22Rv1 (cell line): ENCODE data around the gene SARDH.

Experiments used
- H3K27ac ChIP-seq: fragments of 450-650 bp; 2 replicates; pipeline ENCODE4 v1.5.1; 2017
- ZFX ChIP-seq: fragments of 450-650 bp; IDR thresholded peaks from 2 replicates; pipeline ENCODE4 v1.6.1; 2017; ENCODE audit warnings: antibody characterized with exemption, borderline replicate concordance
- TF ChIP-seq, protein P1 (sequence below): fragments of 450-650 bp; IDR thresholded peaks from 2 replicates; pipeline ENCODE4 v1.5.1; 2017; ENCODE audit warnings: mild to moderate bottlenecking

The SARDH gene

DNA sequence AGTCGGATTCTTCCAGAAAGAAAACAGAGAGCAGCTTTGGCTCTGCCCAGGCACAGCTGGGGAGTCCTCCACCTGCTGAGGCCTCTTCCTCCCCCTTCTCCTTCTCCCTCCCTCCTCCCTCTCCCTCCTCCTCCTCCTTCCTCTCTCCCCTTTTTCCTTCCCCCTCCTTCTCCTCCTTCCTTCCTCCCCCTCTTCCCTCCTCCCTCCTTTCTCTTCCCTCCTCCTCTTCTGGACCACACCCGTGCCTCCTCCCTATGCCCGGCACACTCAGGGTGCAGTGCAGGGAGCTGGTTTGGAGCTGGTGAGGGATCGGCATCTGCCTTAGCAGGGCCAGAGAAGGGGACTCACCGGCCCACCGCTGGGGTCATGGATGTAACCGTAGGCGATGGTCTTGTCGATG lies 71.8 kb downstream of the SARDH start:
- H3K27ac ChIP-seq: no peak overlapping the region
- TF ChIP-seq ZFX: no peak
- TF ChIP-seq, protein P1, sequence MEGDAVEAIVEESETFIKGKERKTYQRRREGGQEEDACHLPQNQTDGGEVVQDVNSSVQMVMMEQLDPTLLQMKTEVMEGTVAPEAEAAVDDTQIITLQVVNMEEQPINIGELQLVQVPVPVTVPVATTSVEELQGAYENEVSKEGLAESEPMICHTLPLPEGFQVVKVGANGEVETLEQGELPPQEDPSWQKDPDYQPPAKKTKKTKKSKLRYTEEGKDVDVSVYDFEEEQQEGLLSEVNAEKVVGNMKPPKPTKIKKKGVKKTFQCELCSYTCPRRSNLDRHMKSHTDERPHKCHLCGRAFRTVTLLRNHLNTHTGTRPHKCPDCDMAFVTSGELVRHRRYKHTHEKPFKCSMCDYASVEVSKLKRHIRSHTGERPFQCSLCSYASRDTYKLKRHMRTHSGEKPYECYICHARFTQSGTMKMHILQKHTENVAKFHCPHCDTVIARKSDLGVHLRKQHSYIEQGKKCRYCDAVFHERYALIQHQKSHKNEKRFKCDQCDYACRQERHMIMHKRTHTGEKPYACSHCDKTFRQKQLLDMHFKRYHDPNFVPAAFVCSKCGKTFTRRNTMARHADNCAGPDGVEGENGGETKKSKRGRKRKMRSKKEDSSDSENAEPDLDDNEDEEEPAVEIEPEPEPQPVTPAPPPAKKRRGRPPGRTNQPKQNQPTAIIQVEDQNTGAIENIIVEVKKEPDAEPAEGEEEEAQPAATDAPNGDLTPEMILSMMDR: no peak

DNA sequence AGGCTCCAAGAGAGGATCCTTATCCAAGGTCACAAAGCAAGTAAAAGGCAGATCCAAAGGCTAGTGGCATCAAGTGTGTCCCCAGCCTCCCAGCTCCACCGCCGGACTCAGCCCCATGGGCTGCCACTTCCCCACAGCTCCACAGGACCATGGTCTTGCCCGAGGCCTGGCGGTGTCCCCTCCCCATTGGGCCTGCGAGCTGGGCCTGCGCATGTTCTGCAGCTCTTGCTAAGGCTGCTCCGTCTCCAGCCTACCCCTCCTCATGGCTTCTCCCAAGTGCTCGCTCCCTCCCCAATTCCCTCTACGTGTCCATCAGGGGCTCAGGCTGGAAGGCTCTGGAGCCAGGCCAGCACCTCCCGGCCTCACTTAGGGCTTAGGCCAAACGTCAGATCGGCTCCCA lies 72.6 kb downstream of the SARDH start:
- TF ChIP-seq, protein P1: no peak
- TF ChIP-seq ZFX: no peak

DNA sequence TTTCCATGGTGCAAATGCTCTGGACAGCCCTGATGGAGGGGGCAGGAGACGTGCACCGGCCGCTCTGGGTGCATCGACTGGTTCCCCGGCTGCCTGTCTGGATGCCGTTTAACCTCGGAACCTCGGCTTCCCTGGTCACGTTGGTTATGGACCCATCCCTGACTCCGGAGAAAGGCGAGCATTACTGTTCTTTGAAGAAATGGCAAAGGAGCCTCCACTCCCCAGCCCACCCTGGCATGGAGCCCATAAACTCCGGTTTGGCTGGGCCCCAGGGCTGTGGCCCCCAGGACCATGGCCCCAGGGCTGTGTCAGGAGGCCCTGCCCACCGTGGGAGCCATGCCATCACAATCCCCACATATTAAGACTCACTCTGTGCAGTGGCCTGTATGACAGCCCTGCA lies 73.1 kb downstream of the SARDH start:
- no peak overlapping the region for H3K27ac ChIP-seq
- no peak for TF ChIP-seq ZFX
- TF ChIP-seq, protein P1: no peak

More for the DNA sequence above, 72.6 kb downstream of the SARDH start:
- H3K27ac ChIP-seq: no peak overlapping the region

DNA sequence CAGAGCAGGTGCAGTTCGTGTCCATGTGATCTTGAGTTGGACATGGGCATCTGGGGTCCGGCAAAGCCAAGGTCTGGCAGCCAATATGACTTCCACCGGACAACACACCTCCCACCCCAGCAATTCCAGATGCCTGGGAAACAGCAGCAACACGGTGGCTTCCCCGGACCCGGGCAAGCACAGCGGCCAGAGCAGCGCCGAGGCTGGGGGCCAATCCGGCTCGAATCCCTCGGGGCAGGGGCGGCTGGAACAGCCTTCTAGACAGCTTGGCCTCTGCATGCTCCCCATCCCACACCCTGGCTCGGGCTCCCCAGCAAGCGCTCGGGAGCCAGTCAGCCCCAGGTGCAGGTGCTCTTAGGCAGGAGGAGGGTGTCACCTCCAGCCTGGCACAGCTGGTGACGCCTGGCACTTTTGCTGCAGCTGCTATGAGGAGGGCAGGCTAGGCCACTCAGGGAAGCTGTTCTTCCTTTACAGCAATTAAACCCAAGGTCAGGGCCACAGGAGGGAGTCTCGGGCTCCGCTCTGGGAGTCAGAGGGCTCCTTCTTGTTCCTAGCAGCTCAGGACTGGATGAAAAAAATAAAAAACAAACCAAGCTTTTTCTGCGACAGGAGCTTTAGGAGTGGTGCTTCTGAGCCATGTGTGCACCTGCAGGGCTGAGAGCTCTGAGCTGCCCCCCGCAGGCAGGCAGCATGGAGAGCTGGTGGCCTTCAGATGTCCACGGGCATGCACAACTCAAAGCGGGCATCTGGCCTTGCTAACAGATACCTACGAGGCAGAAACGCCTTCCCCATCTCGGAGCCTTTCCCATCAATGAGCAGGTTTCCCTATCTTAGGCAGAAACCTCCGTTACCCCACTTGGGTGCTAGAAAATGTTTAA lies 73.7 kb downstream of the SARDH start:
- no peak overlapping the region for H3K27ac ChIP-seq
- TF ChIP-seq ZFX: no peak

DNA sequence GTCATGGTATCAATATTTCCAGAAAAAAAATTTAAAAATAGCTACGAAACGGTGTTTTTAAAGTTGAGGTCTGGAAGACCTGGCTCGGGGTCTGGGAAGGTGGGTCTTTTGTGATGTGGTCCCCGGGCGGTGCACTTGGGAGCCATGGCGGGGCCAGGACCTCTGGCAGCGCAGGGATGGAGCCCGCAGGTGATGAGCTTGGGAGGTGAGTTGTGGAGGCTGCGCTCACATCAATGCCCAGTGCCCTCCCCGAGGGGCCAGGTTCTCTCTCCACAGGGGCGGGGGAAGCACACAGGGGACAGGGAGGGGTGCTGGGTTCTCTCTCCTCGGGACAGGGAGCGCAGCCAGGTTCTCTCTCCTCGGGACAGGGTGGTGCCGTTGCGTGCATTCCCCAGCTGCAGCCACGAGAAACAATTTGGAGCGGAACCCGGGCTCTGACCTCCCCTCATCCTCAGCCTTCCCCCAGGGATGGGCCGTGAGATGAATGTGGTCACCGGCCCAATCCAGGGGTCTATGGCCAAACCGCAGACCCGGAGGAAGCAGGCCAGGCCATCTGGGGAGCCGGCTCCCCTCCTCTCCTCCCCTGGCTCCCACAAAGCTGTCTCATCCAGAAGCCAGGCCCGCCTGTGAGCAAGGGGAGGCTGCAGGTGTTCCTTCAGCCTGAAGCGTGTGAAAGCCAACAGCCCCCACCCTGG lies 76.2 kb downstream of the SARDH start:
- no peak overlapping the region for H3K27ac ChIP-seq
- no peak for TF ChIP-seq ZFX
- TF ChIP-seq, protein P1: no peak

DNA sequence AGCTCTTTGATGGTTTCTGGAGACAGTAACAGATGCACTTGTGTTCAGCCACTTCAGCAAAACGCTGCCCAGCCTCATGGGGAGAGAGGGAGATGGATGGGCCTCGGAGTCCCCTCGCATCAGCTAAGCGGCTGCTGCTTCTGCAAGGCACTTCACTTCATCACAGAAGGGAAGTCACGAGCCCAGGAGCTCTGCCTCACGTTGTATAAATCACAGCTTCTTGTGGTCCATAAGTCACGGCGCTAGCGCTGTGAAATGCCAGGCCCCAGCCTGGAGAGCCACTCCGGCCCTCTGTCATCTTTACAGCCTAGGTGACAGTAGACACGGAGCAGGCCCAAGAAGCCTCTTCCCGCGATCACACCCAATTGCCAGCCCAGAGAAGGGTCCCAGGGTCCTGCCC lies 78.6 kb downstream of the SARDH start:
- H3K27ac ChIP-seq: no peak overlapping the region
- TF ChIP-seq, protein P1: no peak
- no peak for TF ChIP-seq ZFX

DNA sequence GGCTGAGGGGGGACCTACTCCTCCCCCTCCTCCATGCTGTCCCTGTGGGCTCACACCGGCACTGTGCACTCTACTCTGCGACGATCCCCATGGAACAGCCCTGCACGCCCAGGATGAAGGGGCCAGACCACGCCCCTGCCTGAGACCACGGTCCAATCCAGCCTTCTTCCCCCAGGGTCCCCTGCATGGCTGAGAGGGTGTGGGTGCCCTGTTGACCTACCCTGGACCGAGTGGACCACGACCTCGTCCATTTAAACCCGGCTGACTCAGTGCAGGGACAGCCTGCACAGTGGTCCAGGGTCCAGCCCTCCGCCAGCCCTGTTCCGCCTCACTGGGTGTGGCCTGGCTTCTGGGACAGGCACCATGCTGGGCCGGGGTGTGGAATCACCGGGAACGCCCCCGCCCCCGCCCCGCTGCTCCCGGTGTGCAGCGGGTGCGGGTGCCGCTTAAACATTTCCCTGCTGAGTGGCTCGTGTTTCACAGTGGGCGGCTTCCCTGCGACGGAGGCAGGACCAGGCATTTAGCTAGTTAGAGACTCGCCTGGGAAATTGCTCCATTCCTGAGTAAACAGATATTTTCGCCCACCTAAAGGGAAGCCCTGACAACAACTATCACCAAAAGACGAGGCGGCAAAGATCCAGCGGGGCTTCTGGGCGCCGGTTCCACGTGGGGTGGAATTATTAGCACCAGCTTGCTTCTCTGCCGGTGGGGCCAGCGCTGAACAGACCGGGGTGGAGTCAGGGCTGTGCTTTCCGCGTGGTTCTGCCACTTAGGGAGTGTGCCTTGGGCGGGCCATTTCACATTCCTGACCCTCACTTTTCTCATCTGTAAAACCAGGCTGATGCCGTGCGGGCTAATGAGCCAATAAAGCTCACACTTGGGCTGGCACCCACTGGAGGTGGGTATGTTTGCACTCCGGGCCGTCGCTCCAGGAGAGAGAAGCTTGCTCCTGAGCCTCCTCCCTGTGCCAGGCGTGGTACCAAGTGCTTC lies 79.4 kb downstream of the SARDH start:
- TF ChIP-seq ZFX: no peak
- TF ChIP-seq, protein P1: no peak
- H3K27ac ChIP-seq: no peak overlapping the region
